Dendritic cell treated with granulocyte-macrophage colony-stimulating factor and Interleukin-4, amounts not matched to agents 40 ng/mL and 50 ng/mL, for 4 days (primary cell): Measurements from ENCODE around the gene CEP104.
"Not testable (repeated sequence)": the region's sequence is repeated elsewhere in the genome, so short reads cannot be mapped to it uniquely, and the experiment has no call there.

Experiments
- H3K27ac Mint-ChIP-seq: one replicate; pipeline ENCODE4 v1.8.0; 2022; ENCODE audit warnings: mild to moderate bottlenecking, mixed read lengths
- H3K27me3 Mint-ChIP-seq: one replicate; pipeline ENCODE4 v1.8.0; 2022; ENCODE audit warnings: mild to moderate bottlenecking, mixed read lengths
- H3K36me3 Mint-ChIP-seq: one replicate; pipeline ENCODE4 v1.8.0; 2022; ENCODE audit warnings: low read depth, mixed read lengths
- H3K4me1 Mint-ChIP-seq: one replicate; pipeline ENCODE4 v1.8.0; 2022; ENCODE audit warnings: low read depth, mixed read lengths
- H3K4me3 Mint-ChIP-seq: one replicate; pipeline ENCODE4 v1.8.0; 2022; ENCODE audit warnings: mild to moderate bottlenecking, moderate library complexity, mixed read lengths
- H3K9me3 Mint-ChIP-seq: one replicate; pipeline ENCODE4 v1.8.0; 2022; ENCODE audit warnings: mixed read lengths
- intact Hi-C: fragments of 100-400 bp; cut with micrococcal nuclease; formaldehyde crosslinking; loops from one replicate; pipeline ENCODE4 v1.15.0; 2022

The CEP104 gene

GRCh38 chr1:3819771-3820200, 37.2 kb downstream of the CEP104 start:
- peaks cover 86% of the 10 kb centered on the region for H3K36me3 Mint-ChIP-seq
- intact Hi-C loops = no loop called here
- H3K27ac Mint-ChIP-seq = no peak overlapping the region
- H3K27me3 Mint-ChIP-seq = no peaks in the 10 kb centered on the region
- H3K4me3 Mint-ChIP-seq = no peak overlapping the region
- H3K9me3 Mint-ChIP-seq = no peaks in the 10 kb centered on the region
- H3K4me1 Mint-ChIP-seq = peaks cover 6% of the 10 kb centered on the region

GRCh38 chr1:3817821-3818597, 39.0 kb downstream of the CEP104 start:
- Mint-ChIP-seq H3K27ac (no peak overlapping the region), H3K36me3 (peaks cover 79% of the 10 kb centered on the region), H3K4me3 (no peak overlapping the region), H3K4me1 (peaks cover 6% of the 10 kb centered on the region), H3K9me3 (no peaks in the 10 kb centered on the region), H3K27me3 (no peaks in the 10 kb centered on the region)
- intact Hi-C loops = no loop called here

- intact Hi-C loops = no loop called here
- H3K9me3 Mint-ChIP-seq = no peaks in the 10 kb centered on the region
- no peaks in the 10 kb centered on the region for H3K27me3 Mint-ChIP-seq
- H3K36me3 Mint-ChIP-seq = peaks cover 72% of the 10 kb centered on the region
- no peak overlapping the region for H3K27ac Mint-ChIP-seq
- no peak overlapping the region for H3K4me3 Mint-ChIP-seq
- H3K4me1 Mint-ChIP-seq = no peaks in the 10 kb centered on the region
Observed at GRCh38 chr1:3817138-3817740, 39.8 kb downstream of the CEP104 start.

- Mint-ChIP-seq H3K9me3 (no peaks in the 10 kb centered on the region), H3K4me3 (no peak overlapping the region), H3K27ac (no peak overlapping the region), H3K4me1 (no peaks in the 10 kb centered on the region), H3K36me3 (peaks cover 65% of the 10 kb centered on the region), H3K27me3 (no peaks in the 10 kb centered on the region)
- intact Hi-C loops = no loop called here
Observed at GRCh38 chr1:3816331-3817137, 40.5 kb downstream of the CEP104 start.

- Mint-ChIP-seq H3K9me3 (no peaks in the 10 kb centered on the region), H3K27ac (no peak overlapping the region), H3K4me1 (no peaks in the 10 kb centered on the region), H3K4me3 (no peak overlapping the region), H3K36me3 (peaks cover 49% of the 10 kb centered on the region), H3K27me3 (no peaks in the 10 kb centered on the region)
- intact Hi-C loops = no loop called here
Observed at GRCh38 chr1:3814771-3815561, 42.0 kb downstream of the CEP104 start.

GRCh38 chr1:3814065-3814464, 42.9 kb downstream of the CEP104 start:
- intact Hi-C loops = no loop called here
- peaks cover 40% of the 10 kb centered on the region for H3K36me3 Mint-ChIP-seq
- no peak overlapping the region for H3K4me3 Mint-ChIP-seq
- no peaks in the 10 kb centered on the region for H3K4me1 Mint-ChIP-seq
- H3K27me3 Mint-ChIP-seq = no peaks in the 10 kb centered on the region
- no peaks in the 10 kb centered on the region for H3K9me3 Mint-ChIP-seq
- no peak overlapping the region for H3K27ac Mint-ChIP-seq

GRCh38 chr1:3811595-3811911, 45.5 kb downstream of the CEP104 start:
- intact Hi-C loops = no loop called here
- H3K36me3 Mint-ChIP-seq = peaks cover 27% of the 10 kb centered on the region
- H3K4me1 Mint-ChIP-seq = no peaks in the 10 kb centered on the region
- no peak overlapping the region for H3K27ac Mint-ChIP-seq
- no peak overlapping the region for H3K4me3 Mint-ChIP-seq
- no peaks in the 10 kb centered on the region for H3K9me3 Mint-ChIP-seq
- peaks cover 2% of the 10 kb centered on the region for H3K27me3 Mint-ChIP-seq

GRCh38 chr1:3810149-3810761, 46.8 kb downstream of the CEP104 start:
- H3K9me3 Mint-ChIP-seq, H3K4me1 Mint-ChIP-seq, H3K27ac Mint-ChIP-seq, intact Hi-C loops, H3K4me3 Mint-ChIP-seq, H3K27me3 Mint-ChIP-seq: not testable (repeated sequence)
- H3K36me3 Mint-ChIP-seq = peaks cover 14% of the 10 kb centered on the region

GRCh38 chr1:3809680-3810079, 47.3 kb downstream of the CEP104 start:
- Mint-ChIP-seq H3K27ac (no peak overlapping the region), H3K4me1 (no peaks in the 10 kb centered on the region), H3K36me3 (peaks cover 9% of the 10 kb centered on the region), H3K4me3 (no peak overlapping the region), H3K27me3 (peaks cover 4% of the 10 kb centered on the region), H3K9me3 (no peaks in the 10 kb centered on the region)
- intact Hi-C loops = no loop called here

GRCh38 chr1:3807769-3808168, 49.2 kb downstream of the CEP104 start:
- intact Hi-C loops = no loop called here
- Mint-ChIP-seq H3K27me3 (peaks cover 17% of the 10 kb centered on the region), H3K36me3 (no peaks in the 10 kb centered on the region)

GRCh38 chr1:3805038-3805437, 52.0 kb downstream of the CEP104 start:
- Mint-ChIP-seq H3K4me1 (peaks cover 5% of the 10 kb centered on the region), H3K27ac (no peak overlapping the region), H3K36me3 (no peaks in the 10 kb centered on the region), H3K27me3 (peaks cover 27% of the 10 kb centered on the region), H3K4me3 (no peak overlapping the region), H3K9me3 (no peaks in the 10 kb centered on the region)
- intact Hi-C loops = no loop called here

More at GRCh38 chr1:3807769-3808168, 49.2 kb downstream of the CEP104 start:
- Mint-ChIP-seq H3K27ac (no peak overlapping the region), H3K9me3 (no peaks in the 10 kb centered on the region), H3K4me1 (no peaks in the 10 kb centered on the region), H3K4me3 (no peak overlapping the region)

GRCh38 chr1:3804627-3804944, 52.4 kb downstream of the CEP104 start:
- peaks cover 32% of the 10 kb centered on the region for H3K27me3 Mint-ChIP-seq
- H3K4me1 Mint-ChIP-seq, H3K9me3 Mint-ChIP-seq, H3K36me3 Mint-ChIP-seq, intact Hi-C loops, H3K27ac Mint-ChIP-seq, H3K4me3 Mint-ChIP-seq: not testable (repeated sequence)

GRCh38 chr1:3803905-3804626, 52.9 kb downstream of the CEP104 start:
- intact Hi-C loops = no loop called here
- H3K4me1 Mint-ChIP-seq = peaks cover 5% of the 10 kb centered on the region
- peaks cover 33% of the 10 kb centered on the region for H3K27me3 Mint-ChIP-seq
- H3K27ac Mint-ChIP-seq = no peak overlapping the region
- no peaks in the 10 kb centered on the region for H3K36me3 Mint-ChIP-seq
- H3K4me3 Mint-ChIP-seq = no peak overlapping the region
- no peaks in the 10 kb centered on the region for H3K9me3 Mint-ChIP-seq
